ENCODE data around the gene PIH1D1. TPM values are rescaled to one million over a fixed set of nuclear protein-coding genes. Genes with fewer than 3 reads are reported as not detected.
A peak's percentile ranks its signal among the peaks of the same experiment; 100 is the strongest.

The PIH1D1 gene
- total and polyA plus RNA-seq, 2 of the 13 experiments (the other 11 are each of a cell fraction or from before 2014, with no cell fraction given), result 110 to 137 TPM

GRCh38 chr19:49443366-49444099 lies 8.1 kb downstream of the PIH1D1 start (continued):
- no peak for TF ChIP-seq PREB (CRISPR knock-in tag; IDR thresholded peaks at IDR 0.05)
- no peak for TF ChIP-seq RFX5 (IDR thresholded peaks at IDR 0.05; ENCODE audit: low read depth, low read length)
- no peak for TF ChIP-seq ZNF552 (CRISPR knock-in tag; IDR thresholded peaks at IDR 0.05; ENCODE audit: borderline replicate concordance)
- TF ChIP-seq TEAD3 (CRISPR knock-in tag; optimal IDR thresholded peaks at IDR 0.05; ENCODE audit: borderline replicate concordance), result peak; percentile 25
- no peak for TF ChIP-seq ZFAT (CRISPR knock-in tag; conservative IDR thresholded peaks at IDR 0.05)
- TF ChIP-seq ETV5 (CRISPR knock-in tag; IDR thresholded peaks at IDR 0.05; ENCODE audit: borderline replicate concordance), result peak; percentile 52; the same call in 1 of the 2 replicates
- TF ChIP-seq ZNF225 (CRISPR knock-in tag; IDR thresholded peaks at IDR 0.05), result no peak
- no peak for TF ChIP-seq ZNF24 (IDR thresholded peaks at IDR 0.05)
- no peak; the same call in 1 of the 2 replicates for TF ChIP-seq PHF20 (CRISPR knock-in tag; IDR thresholded peaks at IDR 0.05)
- TF ChIP-seq RXRA (CRISPR knock-in tag; IDR thresholded peaks at IDR 0.05), result peak; percentile 66; the same call in 1 of the 2 replicates
- no peak for TF ChIP-seq RFXANK (CRISPR knock-in tag; IDR thresholded peaks at IDR 0.05)
- TF ChIP-seq ATAD3A (CRISPR knock-in tag; IDR thresholded peaks at IDR 0.05), result no peak
- TF ChIP-seq ZNF713 (CRISPR knock-in tag; IDR thresholded peaks at IDR 0.05), result peak; percentile 48; the same call in 1 of the 2 replicates
- TF ChIP-seq IRF1 (CRISPR knock-in tag; IDR thresholded peaks at IDR 0.05; ENCODE audit: low read depth), result peak; percentile 26; the same call in 1 of the 2 replicates
- peak; percentile 57 for TF ChIP-seq ZNF883 (CRISPR knock-in tag; IDR thresholded peaks at IDR 0.05; ENCODE audit: not compliant biosample characterization)
- TF ChIP-seq ZBTB25 (CRISPR knock-in tag; IDR thresholded peaks at IDR 0.05), result no peak
- TF ChIP-seq ZNF430 (CRISPR knock-in tag; IDR thresholded peaks at IDR 0.05), result 0 out of 2 replicates have a peak, but pooled peaks have one; percentile 39
- peak; percentile 19; the same call in 1 of the 2 replicates for TF ChIP-seq MIER3 (CRISPR knock-in tag; IDR thresholded peaks at IDR 0.05; ENCODE audit: borderline replicate concordance)
- peak; percentile 98 for TF ChIP-seq THAP7 (CRISPR knock-in tag; IDR thresholded peaks at IDR 0.05)
- TF ChIP-seq ZNF274 (CRISPR knock-in tag; IDR thresholded peaks at IDR 0.05), result peak; percentile 75; the same call in 1 of the 2 replicates
- peak; percentile 29 for TF ChIP-seq U2AF1 (optimal IDR thresholded peaks at IDR 0.05; ENCODE audit: low read depth, low read length)
- peak; percentile 56; the same call in 1 of the 2 replicates for TF ChIP-seq ELF1 (CRISPR knock-in tag; IDR thresholded peaks at IDR 0.05)
- TF ChIP-seq HDAC1 (CRISPR knock-in tag; IDR thresholded peaks at IDR 0.05), result peak; percentile 77
- TF ChIP-seq PAXIP1 (CRISPR knock-in tag; conservative IDR thresholded peaks at IDR 0.05), result no peak
